ENCODE results near the gene GGNBP2.
A peak's percentile ranks its signal among the peaks of the same experiment; 100 is the strongest.
"Not testable (repeated sequence)": the region's sequence is repeated elsewhere in the genome, so short reads cannot be mapped to it uniquely, and the experiment has no call there.

Gene GGNBP2

DNA sequence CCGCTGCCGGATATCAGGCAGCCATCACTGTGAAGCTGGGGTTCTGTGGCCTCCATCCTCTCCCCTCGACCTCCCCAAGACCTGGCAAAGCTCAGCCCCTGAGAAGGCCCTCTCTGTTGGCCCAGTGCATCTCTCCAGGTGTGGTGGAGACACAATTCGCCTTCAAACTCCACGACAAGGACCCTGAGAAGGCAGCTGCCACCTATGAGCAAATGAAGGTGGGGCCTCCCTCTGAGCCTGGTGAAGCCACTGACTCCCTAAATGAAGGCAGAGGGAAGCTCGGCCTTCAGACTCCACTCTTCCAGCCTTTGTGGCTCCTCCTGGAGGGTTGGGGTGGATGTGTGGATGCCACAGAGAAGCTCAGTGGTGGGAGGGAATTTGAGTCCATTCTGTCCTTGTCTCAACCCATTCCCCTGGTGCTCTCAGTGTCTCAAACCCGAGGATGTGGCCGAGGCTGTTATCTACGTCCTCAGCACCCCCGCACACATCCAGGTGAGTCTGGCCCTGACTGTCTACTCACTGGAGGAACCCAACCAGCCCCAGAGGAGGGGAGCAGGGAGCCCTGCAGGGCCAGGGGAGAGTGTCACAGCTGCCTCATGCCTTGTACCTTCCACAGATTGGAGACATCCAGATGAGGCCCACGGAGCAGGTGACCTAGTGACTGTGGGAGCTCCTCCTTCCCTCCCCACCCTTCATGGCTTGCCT, 55.0 kb downstream of the GGNBP2 start:
- no peak for DNase-seq (ENCODE audit: low spot score)
- TF ChIP-seq, protein P1, sequence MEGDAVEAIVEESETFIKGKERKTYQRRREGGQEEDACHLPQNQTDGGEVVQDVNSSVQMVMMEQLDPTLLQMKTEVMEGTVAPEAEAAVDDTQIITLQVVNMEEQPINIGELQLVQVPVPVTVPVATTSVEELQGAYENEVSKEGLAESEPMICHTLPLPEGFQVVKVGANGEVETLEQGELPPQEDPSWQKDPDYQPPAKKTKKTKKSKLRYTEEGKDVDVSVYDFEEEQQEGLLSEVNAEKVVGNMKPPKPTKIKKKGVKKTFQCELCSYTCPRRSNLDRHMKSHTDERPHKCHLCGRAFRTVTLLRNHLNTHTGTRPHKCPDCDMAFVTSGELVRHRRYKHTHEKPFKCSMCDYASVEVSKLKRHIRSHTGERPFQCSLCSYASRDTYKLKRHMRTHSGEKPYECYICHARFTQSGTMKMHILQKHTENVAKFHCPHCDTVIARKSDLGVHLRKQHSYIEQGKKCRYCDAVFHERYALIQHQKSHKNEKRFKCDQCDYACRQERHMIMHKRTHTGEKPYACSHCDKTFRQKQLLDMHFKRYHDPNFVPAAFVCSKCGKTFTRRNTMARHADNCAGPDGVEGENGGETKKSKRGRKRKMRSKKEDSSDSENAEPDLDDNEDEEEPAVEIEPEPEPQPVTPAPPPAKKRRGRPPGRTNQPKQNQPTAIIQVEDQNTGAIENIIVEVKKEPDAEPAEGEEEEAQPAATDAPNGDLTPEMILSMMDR (IDR thresholded peaks at IDR 0.05; ENCODE audit: extremely low read depth, insufficient read depth, missing control alignments): no peak
- in situ Hi-C loops (cut with MboI; ENCODE audit: low pct_unique_long_range_greater_than_20kb, low sequenced_read_pairs, unreplicated experiment): loop anchor here (25.0 kb wide), 1 partner anchor 788 kb away; the partner anchor contains the start of gene C17orf78

DNA sequence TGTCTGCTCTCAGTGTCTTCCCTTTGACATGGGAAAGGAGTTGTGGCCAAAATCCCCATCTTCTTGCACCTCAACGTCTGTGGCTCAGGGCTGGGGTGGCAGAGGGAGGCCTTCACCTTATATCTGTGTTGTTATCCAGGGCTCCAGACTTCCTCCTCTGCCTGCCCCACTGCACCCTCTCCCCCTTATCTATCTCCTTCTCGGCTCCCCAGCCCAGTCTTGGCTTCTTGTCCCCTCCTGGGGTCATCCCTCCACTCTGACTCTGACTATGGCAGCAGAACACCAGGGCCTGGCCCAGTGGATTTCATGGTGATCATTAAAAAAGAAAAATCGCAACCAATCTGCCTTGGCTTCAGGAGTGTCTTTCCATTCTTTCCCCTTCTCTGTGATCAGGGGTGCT, 55.7 kb downstream of the GGNBP2 start:
- in situ Hi-C loops (cut with MboI; ENCODE audit: low pct_unique_long_range_greater_than_20kb, low sequenced_read_pairs, unreplicated experiment): loop anchor here (25.0 kb wide), 1 partner anchor 787 kb away; the partner anchor contains the start of gene C17orf78
- TF ChIP-seq, protein P1 (IDR thresholded peaks at IDR 0.05; ENCODE audit: extremely low read depth, insufficient read depth, missing control alignments): no peak
- no peak for DNase-seq (ENCODE audit: low spot score)

DNA sequence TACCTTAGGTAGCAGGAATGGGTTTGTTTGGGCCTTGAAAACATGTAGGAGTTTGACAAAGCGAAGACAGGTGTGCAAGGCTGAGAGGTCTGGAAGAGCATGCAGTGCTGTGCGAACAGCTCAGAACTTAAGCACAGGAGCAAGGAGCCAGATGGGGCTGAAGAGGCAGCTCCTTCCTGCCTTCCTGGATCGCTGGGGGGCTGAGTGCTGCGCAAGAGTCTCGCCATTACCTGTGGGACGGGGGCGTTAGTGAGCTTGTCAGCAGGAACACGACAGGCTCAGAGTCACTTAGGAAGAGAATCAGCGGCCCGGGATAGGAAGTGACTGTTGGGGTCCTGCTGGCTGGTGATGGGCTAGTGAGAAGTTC, 56.2 kb downstream of the GGNBP2 start:
- TF ChIP-seq, protein P1 (IDR thresholded peaks at IDR 0.05; ENCODE audit: extremely low read depth, insufficient read depth, missing control alignments): no peak
- in situ Hi-C loops (cut with MboI; ENCODE audit: low pct_unique_long_range_greater_than_20kb, low sequenced_read_pairs, unreplicated experiment): loop anchor here (25.0 kb wide), 1 partner anchor 786 kb away; the partner anchor contains the start of gene C17orf78
- no peak for DNase-seq (ENCODE audit: low spot score)

DNA sequence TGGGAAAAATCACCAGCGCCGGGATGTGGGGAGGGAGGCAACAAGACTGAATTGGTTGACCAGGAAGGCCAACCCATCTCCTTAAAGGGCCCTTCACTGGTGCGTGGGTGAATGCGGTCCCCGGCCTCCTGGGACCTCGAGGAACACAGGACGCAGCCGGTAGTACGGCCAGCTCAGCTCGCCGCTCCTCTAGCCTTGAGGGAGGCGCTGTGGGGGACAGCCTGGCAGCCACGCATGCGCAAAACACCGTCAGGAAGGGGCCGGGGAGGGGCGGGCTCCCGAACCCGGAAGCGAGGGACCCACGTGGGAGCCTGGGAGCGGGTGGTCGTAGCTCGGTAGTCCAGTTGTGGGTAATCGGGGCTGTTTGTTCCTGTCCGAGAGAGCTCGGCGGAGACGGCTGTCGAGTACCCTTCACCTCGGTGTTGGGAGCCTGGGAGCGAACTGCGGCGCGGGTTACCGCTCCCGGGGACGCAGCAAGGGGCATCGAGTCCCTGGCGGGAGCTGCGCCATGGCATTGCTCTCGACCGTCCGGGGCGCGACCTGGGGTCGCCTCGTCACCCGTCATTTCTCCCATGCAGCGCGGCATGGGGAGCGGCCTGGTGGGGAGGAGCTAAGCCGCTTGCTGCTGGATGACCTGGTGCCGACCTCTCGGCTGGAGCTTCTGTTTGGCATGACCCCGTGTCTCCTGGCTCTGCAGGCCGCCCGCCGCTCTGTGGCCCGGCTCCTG, 56.7 kb downstream of the GGNBP2 start, which contains the start of gene MRM1:
Gene MRM1 (plus strand): TSS at position 281 of the 727 bp plus-strand sequence. CDS start 228 bp downstream, at position 509.
- TF ChIP-seq, protein P1 (IDR thresholded peaks at IDR 0.05; ENCODE audit: extremely low read depth, insufficient read depth, missing control alignments): peak; percentile 34
- peak; percentile 94 for DNase-seq (ENCODE audit: low spot score)
- in situ Hi-C loops (cut with MboI; ENCODE audit: low pct_unique_long_range_greater_than_20kb, low sequenced_read_pairs, unreplicated experiment): loop anchor here (25.0 kb wide), 1 partner anchor 786 kb away; the partner anchor contains the start of gene C17orf78

DNA sequence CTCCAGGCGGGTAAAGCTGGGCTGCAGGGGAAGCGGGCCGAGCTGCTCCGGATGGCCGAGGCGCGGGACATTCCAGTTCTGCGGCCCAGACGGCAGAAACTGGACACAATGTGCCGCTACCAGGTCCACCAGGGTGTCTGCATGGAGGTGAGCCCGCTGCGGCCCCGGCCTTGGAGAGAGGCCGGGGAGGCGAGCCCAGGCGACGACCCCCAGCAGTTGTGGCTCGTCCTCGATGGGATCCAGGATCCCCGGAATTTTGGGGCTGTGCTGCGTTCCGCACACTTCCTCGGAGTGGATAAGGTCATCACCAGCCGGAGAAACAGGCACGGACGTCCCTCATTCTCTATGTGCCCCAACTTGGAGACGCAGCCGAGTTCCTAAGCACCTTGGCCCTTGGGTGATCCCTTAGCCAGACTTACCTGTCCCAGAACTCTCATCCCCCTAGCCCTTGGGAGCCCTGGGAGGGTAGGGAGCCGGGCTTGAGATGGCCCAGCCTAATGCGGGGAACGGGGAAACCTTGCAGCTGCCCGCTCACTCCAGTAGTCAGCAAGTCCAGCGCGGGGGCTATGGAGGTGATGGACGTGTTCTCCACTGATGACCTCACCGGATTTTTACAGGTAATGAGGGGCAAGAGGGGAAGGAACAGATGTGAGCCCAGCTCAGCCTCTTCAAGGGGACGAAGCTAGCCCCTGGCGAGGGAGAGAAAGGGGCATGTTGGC, 57.5 kb downstream of the GGNBP2 start:
- in situ Hi-C loops (cut with MboI; ENCODE audit: low pct_unique_long_range_greater_than_20kb, low sequenced_read_pairs, unreplicated experiment): loop anchor here (25.0 kb wide), 1 partner anchor 785 kb away; the partner anchor contains the start of gene C17orf78
- TF ChIP-seq, protein P1 (IDR thresholded peaks at IDR 0.05; ENCODE audit: extremely low read depth, insufficient read depth, missing control alignments): no peak
- no peak for DNase-seq (ENCODE audit: low spot score)

DNA sequence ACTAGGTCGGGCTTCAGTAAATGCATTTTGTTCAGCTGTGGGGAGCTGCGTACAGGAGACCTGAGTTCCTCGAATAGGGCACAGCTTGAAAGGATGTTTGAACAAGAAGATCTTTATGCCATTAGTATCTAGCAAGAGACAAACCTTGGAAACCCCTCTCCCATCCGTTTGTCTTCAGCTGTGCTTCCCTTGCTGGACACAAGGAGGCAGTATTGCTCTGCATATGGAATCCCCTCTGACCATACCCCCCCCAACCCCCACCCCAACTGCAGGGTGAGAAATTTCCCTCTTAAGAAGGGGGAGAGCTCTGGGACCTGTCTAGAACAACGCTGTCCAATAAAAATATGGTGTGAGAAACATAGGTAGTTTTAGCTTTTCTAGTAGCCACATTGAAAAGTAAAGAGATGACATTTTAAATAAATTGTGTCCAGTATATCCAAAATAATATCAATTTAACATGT, 58.2 kb downstream of the GGNBP2 start:
- peak; percentile 80 for DNase-seq (ENCODE audit: low spot score)
- TF ChIP-seq, protein P1 (IDR thresholded peaks at IDR 0.05; ENCODE audit: extremely low read depth, insufficient read depth, missing control alignments): peak; percentile 76
- in situ Hi-C loops (cut with MboI; ENCODE audit: low pct_unique_long_range_greater_than_20kb, low sequenced_read_pairs, unreplicated experiment): loop anchor here (25.0 kb wide), 1 partner anchor 784 kb away; the partner anchor contains the start of gene C17orf78

DNA sequence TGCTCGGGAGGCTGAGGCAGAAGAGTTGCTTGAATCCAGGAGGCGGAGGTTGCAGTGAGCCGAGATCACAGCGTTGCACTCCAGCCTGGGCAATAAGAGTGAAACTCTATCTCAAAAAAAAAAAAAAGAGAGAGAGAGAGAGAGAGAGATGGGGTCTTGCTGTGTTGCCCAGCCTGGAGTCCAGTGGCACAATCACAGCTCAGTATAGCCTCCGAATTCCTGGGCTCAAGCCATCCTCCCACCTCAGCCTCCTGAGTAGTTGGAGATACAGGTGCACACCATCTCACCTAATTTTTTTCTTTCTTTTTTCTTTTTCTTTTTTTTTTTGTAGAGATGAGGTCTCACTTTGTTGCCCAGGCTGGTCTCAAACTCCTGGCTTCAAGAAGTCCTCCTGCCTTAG, 60.3 kb downstream of the GGNBP2 start:
- in situ Hi-C loops (cut with MboI; ENCODE audit: low pct_unique_long_range_greater_than_20kb, low sequenced_read_pairs, unreplicated experiment): loop anchor here (25.0 kb wide), 1 partner anchor 782 kb away; the partner anchor contains the start of gene C17orf78
- DNase-seq (ENCODE audit: low spot score): not testable (repeated sequence)
